ENCODE results near the gene SGCA.

- no peak for TF ChIP-seq REST (IDR thresholded peaks at IDR 0.05; ENCODE audit: borderline replicate concordance)
- no peak for TF ChIP-seq EZH2 (IDR thresholded peaks at IDR 0.05; ENCODE audit: borderline replicate concordance, insufficient read depth, low read length, poor library complexity, severe bottlenecking)
- peak; percentile 30 for TF ChIP-seq CTCF (IDR thresholded peaks at IDR 0.05; ENCODE audit: poor library complexity, severe bottlenecking)
- TF ChIP-seq SMC3 (conservative IDR thresholded peaks at IDR 0.05; ENCODE audit: poor library complexity), result no peak
- no peak for TF ChIP-seq TAF1 (IDR thresholded peaks at IDR 0.05; ENCODE audit: low read depth)
- TF ChIP-seq EP300 (conservative IDR thresholded peaks at IDR 0.05; ENCODE audit: poor library complexity, severe bottlenecking), result no peak
- no peak for TF ChIP-seq POLR2AphosphoS5 (IDR thresholded peaks at IDR 0.05)
- TF ChIP-seq RAD21 (conservative IDR thresholded peaks at IDR 0.05), result no peak
These were observed 12.4 kb downstream of the SGCA start for GRCh38 chr17:50177983-50178834.
